Psoas muscle (tissue), 8 donors: ENCODE data around the gene PTPRD. TPM values are rescaled to one million over a fixed set of nuclear protein-coding genes. Genes with fewer than 3 reads are reported as not detected.

Source experiments
- ATAC-seq, 4 donors: fragments of 200-7000 bp; cut with Tn5 transposase; one replicate each; pipeline ENCODE4 v1.9.1; 2020; ENCODE audit warnings: moderate library complexity in 3 of 4, mild to moderate bottlenecking in 2 of 4
- DNase-seq, 2 donors: peaks; one replicate each; pipeline ENCODE4 v3.0.0-alpha.2; 2020
- H3K27ac ChIP-seq: fragments of 200-600 bp; one replicate; pipeline ENCODE4 v1.8.0; 2022
- H3K27me3 ChIP-seq, 3 donors: fragments of 200-600 bp in 1 of 3; one replicate each; pipeline versions ENCODE4 v1.6.1 to v1.8.0; 2013 to 2022; ENCODE audit warnings: low read length in 2 of 3, mild to moderate bottlenecking in 2 of 3, moderate library complexity in 1 of 3; ENCODE audit not compliant: insufficient read depth in 3 of 3
- H3K36me3 ChIP-seq, 2 donors: fragments of 200-600 bp in 1 of 2; one replicate each; pipeline versions ENCODE4 v1.6.1 to v1.8.0; 2013 to 2022; ENCODE audit warnings: low read depth in 1 of 2, mild to moderate bottlenecking in 1 of 2, moderate library complexity in 1 of 2; ENCODE audit not compliant: insufficient read depth in 1 of 2
- H3K4me1 ChIP-seq: fragments of 200-600 bp; one replicate; pipeline ENCODE4 v1.8.0; 2022
- H3K4me3 ChIP-seq: fragments of 200-600 bp; one replicate; pipeline ENCODE4 v1.8.0; 2022; ENCODE audit warnings: mild to moderate bottlenecking
- H3K9me3 ChIP-seq: fragments of 200-600 bp; one replicate; pipeline ENCODE4 v1.8.0; 2022
- WGBS, 3 donors: extraction: QIAGEN DNeasy Blood & Tissue Kit; methylation state at CpG; one replicate each; pipeline versions ENCODE4 v1.1.6 to v1.1.7; 2013; 5-methylcytosine and 5-hydroxymethylcytosine counted together
- intact Hi-C, 2 donors: fragments of 100-400 bp; cut with DNase I; formaldehyde crosslinking; loops; one replicate each; pipeline versions ENCODE4 v1.11.0 to v1.14.2; 2022
- polyA plus RNA-seq, 3 donors: library from polyadenylated mRNA; stranded (reverse); fragments of 200-250 nt; gene quantifications; one replicate each; pipeline ENCODE4 v1.2.3, GENCODE V29; 2013
- total RNA-seq, 4 donors: library from RNA; stranded (reverse); fragmentation: NEBNext Ultra II Directional in 2 of 4; extraction: Animal tissue kit (Norgen Biotek cat#: 25700) in 2 of 4; gene quantifications; one replicate each; pipeline versions ENCODE4 v1.2.1 to v1.2.4, GENCODE V29; 2021 to 2023
- TF ChIP-seq, protein P1 (sequence below): fragments of 200-600 bp; IDR thresholded peaks from one replicate; pipeline ENCODE4 v1.8.0; 2022; ENCODE audit warnings: antibody characterized with exemption
- donor health status: healthy with polysubstance abuse.
- donor health status: DM: no; HTN: no; CAD: no; lungs with moderate emphysema.
- donor health status: Bipolar disorder and iron deficiency.
- donor health status: healthy.
- donor health status: DM: yes; HTN: yes; CAD: no.
- donor health status: DM: no; HTN: no; CAD: no.
- donor health status: DM: no; HTN: no; CAD: no.
- donor health status: DM: yes; HTN: yes; CAD: no.

The PTPRD gene
- total and polyA plus RNA-seq, 7 donors = 0.44 to 3.1 (median 0.91) TPM

DNA sequence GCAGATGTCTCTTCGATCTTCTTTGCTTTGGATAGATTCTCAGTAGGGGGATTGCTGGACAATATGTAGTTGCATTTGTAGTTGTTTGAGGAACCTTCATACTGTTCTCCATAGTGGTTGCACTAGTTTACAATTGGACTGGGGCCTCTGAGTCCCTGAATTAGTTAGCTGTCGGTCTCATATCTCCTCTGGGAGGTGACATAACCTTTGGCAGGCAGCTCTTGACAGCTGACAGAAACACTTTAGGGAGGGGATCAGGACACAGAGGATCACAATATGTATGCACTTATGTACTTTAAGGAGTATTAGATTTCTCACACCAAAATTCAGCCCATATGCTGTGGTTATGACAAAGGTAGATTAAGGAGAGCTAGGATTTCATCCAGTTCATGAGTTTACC, 1533.3 kb downstream of the PTPRD start:
- WGBS, 3 donors = 42 to 50% (median 49%) methylated on average over 2 of the region's 2 CpGs
- Histone ChIP-seq H3K27ac (no peak overlapping the region), H3K4me1 (no peaks in the 10 kb centered on the region), H3K27me3 (no peaks in the 10 kb centered on the region), H3K36me3 (no peaks in the 10 kb centered on the region), H3K9me3 (no peaks in the 10 kb centered on the region), H3K4me3 (no peak overlapping the region)
- DNase-seq = no peak
- intact Hi-C loops = no loop called here
- no peak for ATAC-seq
- TF ChIP-seq, protein P1, sequence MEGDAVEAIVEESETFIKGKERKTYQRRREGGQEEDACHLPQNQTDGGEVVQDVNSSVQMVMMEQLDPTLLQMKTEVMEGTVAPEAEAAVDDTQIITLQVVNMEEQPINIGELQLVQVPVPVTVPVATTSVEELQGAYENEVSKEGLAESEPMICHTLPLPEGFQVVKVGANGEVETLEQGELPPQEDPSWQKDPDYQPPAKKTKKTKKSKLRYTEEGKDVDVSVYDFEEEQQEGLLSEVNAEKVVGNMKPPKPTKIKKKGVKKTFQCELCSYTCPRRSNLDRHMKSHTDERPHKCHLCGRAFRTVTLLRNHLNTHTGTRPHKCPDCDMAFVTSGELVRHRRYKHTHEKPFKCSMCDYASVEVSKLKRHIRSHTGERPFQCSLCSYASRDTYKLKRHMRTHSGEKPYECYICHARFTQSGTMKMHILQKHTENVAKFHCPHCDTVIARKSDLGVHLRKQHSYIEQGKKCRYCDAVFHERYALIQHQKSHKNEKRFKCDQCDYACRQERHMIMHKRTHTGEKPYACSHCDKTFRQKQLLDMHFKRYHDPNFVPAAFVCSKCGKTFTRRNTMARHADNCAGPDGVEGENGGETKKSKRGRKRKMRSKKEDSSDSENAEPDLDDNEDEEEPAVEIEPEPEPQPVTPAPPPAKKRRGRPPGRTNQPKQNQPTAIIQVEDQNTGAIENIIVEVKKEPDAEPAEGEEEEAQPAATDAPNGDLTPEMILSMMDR = no peak

DNA sequence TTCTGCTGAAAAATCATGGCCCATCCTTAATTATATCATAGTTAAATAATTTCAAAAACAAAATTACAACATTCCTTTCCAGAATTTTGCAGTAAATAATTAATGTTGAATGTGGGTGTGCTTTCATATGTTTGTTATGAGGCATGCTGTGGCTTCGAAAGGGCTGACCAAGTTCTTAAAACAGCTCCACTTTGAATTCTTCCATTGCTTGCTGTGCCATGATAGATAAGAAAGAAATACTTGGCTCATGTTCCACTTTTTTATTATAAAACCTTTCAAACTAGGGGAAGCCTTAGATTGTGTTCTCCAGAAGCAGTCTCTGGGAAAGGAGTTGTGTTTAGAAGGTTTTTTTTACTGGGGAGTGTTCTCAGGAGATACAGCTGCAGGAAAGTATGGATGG, 1534.5 kb downstream of the PTPRD start:
- no peak for ATAC-seq

DNA sequence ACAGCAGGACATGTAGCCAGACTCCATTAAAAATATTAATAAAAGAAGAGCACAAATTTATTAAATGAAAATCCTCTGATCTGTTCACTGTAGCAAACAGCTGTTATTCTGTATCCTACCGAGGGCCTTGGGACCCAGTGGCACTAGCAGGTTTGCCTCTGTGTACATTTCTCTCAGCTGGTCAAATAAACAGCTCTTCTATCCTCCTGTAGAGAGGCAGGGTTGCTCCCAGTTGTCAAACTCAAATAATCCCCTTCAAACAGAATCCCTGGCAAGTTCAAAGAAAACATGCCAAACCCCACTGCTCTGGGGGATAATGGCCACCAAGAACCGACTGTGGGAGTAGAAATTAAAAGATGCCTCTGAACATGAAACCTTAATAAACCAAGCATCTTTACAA, 1551.2 kb downstream of the PTPRD start:
- ATAC-seq (no peak), DNase-seq (no peak)
- 28 to 37% (median 32%) methylated on average over 2 of the region's 2 CpGs for WGBS, 3 donors
- no peaks in the 10 kb centered on the region for H3K4me1 ChIP-seq
- no peaks in the 10 kb centered on the region for H3K27me3 ChIP-seq
- H3K4me3 ChIP-seq = no peak overlapping the region
- H3K9me3 ChIP-seq = no peaks in the 10 kb centered on the region
- intact Hi-C loops = no loop called here
- H3K27ac ChIP-seq = no peak overlapping the region
- no peaks in the 10 kb centered on the region for H3K36me3 ChIP-seq
- TF ChIP-seq, protein P1 = no peak

More for the DNA sequence above, 1534.5 kb downstream of the PTPRD start:
- TF ChIP-seq, protein P1 = no peak
- Histone ChIP-seq H3K4me3 (no peak overlapping the region), H3K27ac (no peak overlapping the region), H3K27me3 (no peaks in the 10 kb centered on the region), H3K36me3 (no peaks in the 10 kb centered on the region), H3K4me1 (no peaks in the 10 kb centered on the region), H3K9me3 (no peaks in the 10 kb centered on the region)
- DNase-seq = no peak
- 76 to 84% (median 82%) methylated on average over 1 of the region's 1 CpG for WGBS, 3 donors
- intact Hi-C loops = no loop called here

DNA sequence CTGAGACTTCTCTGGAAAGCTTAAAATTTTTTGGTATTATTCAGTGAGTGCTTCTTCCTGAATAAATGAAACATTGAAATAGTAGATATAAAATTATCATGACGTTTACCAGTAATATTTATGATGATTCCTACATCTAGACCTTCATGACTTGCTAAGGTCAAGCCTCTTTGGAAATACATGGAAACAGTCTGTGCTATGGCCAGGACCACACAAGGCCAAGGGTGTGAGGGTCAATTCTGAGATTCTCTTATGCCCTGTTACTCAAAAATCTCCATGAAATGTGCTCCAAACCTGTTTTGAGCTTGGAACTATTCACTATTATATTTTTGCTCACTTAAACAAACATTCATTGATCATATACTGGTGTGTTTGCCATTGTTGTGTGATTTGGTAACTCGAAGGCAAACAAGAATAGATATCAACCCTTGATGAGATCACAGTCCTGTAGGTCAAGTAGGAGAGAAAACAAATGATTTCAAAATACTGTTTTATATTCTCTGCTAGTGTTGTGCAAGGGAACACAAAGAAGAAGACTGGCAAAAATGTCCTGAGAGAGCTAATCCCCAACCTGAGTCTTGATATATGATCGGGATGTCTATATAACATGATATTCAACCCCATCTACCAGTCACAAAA, 1558.3 kb downstream of the PTPRD start:
- DNase-seq (no peak), ATAC-seq (no peak)
- no peaks in the 10 kb centered on the region for H3K9me3 ChIP-seq
- TF ChIP-seq, protein P1 = no peak
- no peak overlapping the region for H3K4me3 ChIP-seq
- intact Hi-C loops = no loop called here
- WGBS, 3 donors = 65 to 75% (median 74%) methylated on average over 3 of the region's 3 CpGs
- H3K36me3 ChIP-seq = no peaks in the 10 kb centered on the region
- H3K27me3 ChIP-seq = no peaks in the 10 kb centered on the region
- H3K27ac ChIP-seq = no peak overlapping the region
- no peaks in the 10 kb centered on the region for H3K4me1 ChIP-seq

DNA sequence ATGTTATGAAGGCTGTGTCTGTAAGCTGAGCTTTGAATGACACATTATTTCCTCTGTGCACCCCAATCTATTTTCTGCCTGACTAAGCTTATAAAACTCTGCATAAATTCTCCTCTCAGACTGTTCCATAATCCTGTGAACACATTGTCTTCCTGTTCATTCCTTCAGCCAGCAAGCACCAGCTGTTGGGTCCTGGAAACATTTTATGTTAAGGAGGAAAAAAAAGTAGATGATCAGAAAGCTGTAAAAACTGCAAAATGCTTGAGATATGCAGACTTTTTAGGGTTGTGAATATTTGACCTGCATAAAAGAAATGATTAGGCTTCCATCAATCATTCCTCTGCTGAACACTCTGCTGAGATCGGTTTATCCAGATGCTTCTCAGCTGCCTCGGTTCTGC, 1567.2 kb downstream of the PTPRD start:
- WGBS, 3 donors = 7 to 25% (median 20%) methylated on average over 2 of the region's 2 CpGs
- no peaks in the 10 kb centered on the region for H3K9me3 ChIP-seq
- H3K4me1 ChIP-seq = no peaks in the 10 kb centered on the region
- H3K27ac ChIP-seq = no peak overlapping the region
- TF ChIP-seq, protein P1 = no peak
- no peaks in the 10 kb centered on the region for H3K27me3 ChIP-seq
- intact Hi-C loops = no loop called here
- DNase-seq (no peak), ATAC-seq (no peak)
- H3K4me3 ChIP-seq = no peak overlapping the region
- H3K36me3 ChIP-seq = no peaks in the 10 kb centered on the region
